OCI-LY1 (cell line): ENCODE measurements around the gene FOXL3.

Source experiments
- CTCF ChIP-seq: fragments of 200-600 bp; sonication (generic), shearing (Covaris generic); IDR thresholded peaks from 2 replicates; pipeline ENCODE4 v1.5.1; 2017; ENCODE audit warnings: mild to moderate bottlenecking, antibody characterized with exemption, low read length, moderate library complexity, mixed read lengths
- EZH2 ChIP-seq: fragments of 200-600 bp; sonication (generic), shearing (Covaris generic); IDR thresholded peaks from 2 replicates; pipeline ENCODE4 v1.8.0; 2017; ENCODE audit warnings: borderline replicate concordance, mixed run types, mild to moderate bottlenecking, antibody characterized with exemption, low read length, moderate library complexity, mixed read lengths

GRCh38 chr7:278081-278480 lies 11.9 kb upstream of the FOXL3 start:
- TF ChIP-seq EZH2, result no peak
- TF ChIP-seq CTCF, result no peak
